ENCODE measurements around the gene STING1. TPM values are rescaled to one million over a fixed set of nuclear protein-coding genes. Genes with fewer than 3 reads are reported as not detected.

The STING1 gene
- total and polyA plus RNA-seq, 2 of the 8 experiments (the other 6 are each of a cell fraction or from before 2014, with no cell fraction given) = 0.26 to 0.47 TPM

DNA sequence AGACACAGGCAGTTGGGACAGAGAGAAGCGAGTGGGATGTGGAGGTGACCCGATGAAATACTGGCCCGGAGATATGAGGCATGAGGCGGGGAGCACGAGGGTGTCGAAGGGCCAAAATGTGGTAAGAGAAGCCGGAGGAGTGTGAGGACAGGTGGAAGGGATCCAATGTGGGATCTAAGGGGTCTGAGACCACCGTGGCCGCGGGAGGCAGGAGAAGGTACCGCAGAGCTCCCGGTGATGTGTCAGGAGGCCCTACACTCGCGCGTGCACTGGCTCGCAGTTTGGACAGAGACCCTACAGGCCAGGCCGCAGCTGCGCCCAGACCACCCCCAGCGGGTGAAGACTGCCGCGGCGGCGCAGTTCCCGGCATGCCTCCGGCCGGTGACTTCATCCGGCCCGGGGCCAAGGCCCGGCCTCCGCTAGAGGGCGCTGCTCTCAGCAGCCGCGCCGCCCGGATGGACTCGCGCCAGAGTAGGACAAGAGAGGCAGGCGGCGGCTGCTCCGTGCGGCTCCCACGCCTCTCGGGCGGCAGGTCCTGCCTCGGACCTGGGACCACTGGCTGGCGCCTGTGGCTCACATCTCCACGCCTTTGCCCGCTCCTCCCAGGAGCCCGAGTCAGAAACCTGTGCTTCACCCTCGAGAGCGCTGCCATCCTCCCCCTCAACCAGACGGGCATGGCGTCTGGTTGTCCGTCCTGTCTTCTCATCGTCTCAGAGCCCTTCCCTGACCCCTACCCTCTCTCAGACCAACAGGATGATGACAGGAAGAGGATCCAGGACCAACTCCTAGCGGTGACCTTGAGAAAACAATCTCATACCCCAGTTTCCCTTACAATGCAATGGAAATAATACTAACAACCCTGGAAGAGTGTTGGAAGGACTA is 35.4 kb upstream of the STING1 start (continued):
- no peak for TF ChIP-seq GTF2F1 (IDR thresholded peaks at IDR 0.05; ENCODE audit: borderline replicate concordance, low read depth, low read length)
- no peak for TF ChIP-seq CBX5 (IDR thresholded peaks at IDR 0.05; ENCODE audit: low read depth, low read length)
- peak; percentile 17; the same call in 1 of the 2 replicates for TF ChIP-seq CEBPB (IDR thresholded peaks at IDR 0.05; ENCODE audit: low read depth, low read length)
- peak; percentile 22 for TF ChIP-seq KDM1A (IDR thresholded peaks at IDR 0.05; ENCODE audit: borderline replicate concordance, low read length)
- TF ChIP-seq POLR2AphosphoS5 (IDR thresholded peaks at IDR 0.05; ENCODE audit: low read depth, low read length) = 0 out of 2 replicates have a peak, but pooled peaks have one; percentile 71
- peak; percentile 83 for TF ChIP-seq JUN (IDR thresholded peaks at IDR 0.05; ENCODE audit: low read depth, low read length)
- TF ChIP-seq RAD21 (IDR thresholded peaks at IDR 0.05 in 1 of 2, conservative IDR thresholded peaks at IDR 0.05 in 1 of 2; ENCODE audit: low read depth in 2 of 2, low read length in 2 of 2) = peak; percentile 56 to 78
- peak; percentile 5; the same call in 1 of the 2 replicates for TF ChIP-seq YY1 (IDR thresholded peaks at IDR 0.05; ENCODE audit: low read depth, low read length)
- TF ChIP-seq SUZ12 (IDR thresholded peaks at IDR 0.05; ENCODE audit: low read length) = 0 out of 2 replicates have a peak, but pooled peaks have one; percentile 32
- TF ChIP-seq EGR1 (IDR thresholded peaks at IDR 0.05; ENCODE audit: borderline replicate concordance, low read depth, low read length) = no peak
- TF ChIP-seq GABPA (IDR thresholded peaks at IDR 0.05; ENCODE audit: borderline replicate concordance, insufficient read depth, low read length) = no peak
- TF ChIP-seq RBBP5 (IDR thresholded peaks at IDR 0.05; ENCODE audit: borderline replicate concordance, low read depth, low read length) = peak; percentile 64; the same call in 1 of the 2 replicates
- TF ChIP-seq PHF8 (conservative IDR thresholded peaks at IDR 0.05; ENCODE audit: low read depth, low read length) = peak; percentile 79
- TF ChIP-seq RFX5 (IDR thresholded peaks at IDR 0.05; ENCODE audit: borderline replicate concordance, low read depth, low read length) = no peak
- TF ChIP-seq TAF7 (optimal IDR thresholded peaks at IDR 0.05; ENCODE audit: borderline replicate concordance, low read depth, low read length) = peak; percentile 89
- TF ChIP-seq CBX8 (IDR thresholded peaks at IDR 0.05; ENCODE audit: borderline replicate concordance, low read depth, low read length) = no peak
- peak; percentile 95 for TF ChIP-seq ASH2L (IDR thresholded peaks at IDR 0.05; ENCODE audit: low read length)
- 0 out of 2 replicates have a peak, but pooled peaks have one; percentile 6 for TF ChIP-seq FOSL1 (IDR thresholded peaks at IDR 0.05; ENCODE audit: insufficient read depth, low read depth, low read length)
- TF ChIP-seq SIX5 (IDR thresholded peaks at IDR 0.05; ENCODE audit: low read depth, low read length) = no peak
- TF ChIP-seq TBP (IDR thresholded peaks at IDR 0.05; ENCODE audit: low read depth, low read length) = peak; percentile 90
- TF ChIP-seq TAF1 (IDR thresholded peaks at IDR 0.05; ENCODE audit: low read depth, low read length) = peak; percentile 97
- no peak for TF ChIP-seq CHD2 (IDR thresholded peaks at IDR 0.05; ENCODE audit: low read length)
- TF ChIP-seq CHD1 (IDR thresholded peaks at IDR 0.05; ENCODE audit: low read depth, low read length) = no peak
- no peak for TF ChIP-seq TEAD4 (IDR thresholded peaks at IDR 0.05; ENCODE audit: low read depth, low read length)
- TF ChIP-seq ZNF274 (IDR thresholded peaks at IDR 0.05; ENCODE audit: borderline replicate concordance, extremely low read depth, low read length) = no peak
